T-helper 1 cell treated with Interleukin-12 subunit alpha and Interleukin-12 subunit beta and Interleukin-4 antibody, amounts not matched to agents 30 μg/mL and 1 μg/mL, for 36 hours (primary cell): ENCODE results near the gene STAC2.
A peak's percentile ranks its signal among the peaks of the same experiment; 100 is the strongest.

ENCODE experiments used
- H3K27ac Mint-ChIP-seq: one replicate; pipeline ENCODE4 v1.8.0; 2021; ENCODE audit warnings: mild to moderate bottlenecking, mixed read lengths
- H3K27me3 Mint-ChIP-seq: one replicate; pipeline ENCODE4 v1.8.0; 2021; ENCODE audit warnings: low read depth, mixed read lengths
- H3K36me3 Mint-ChIP-seq: one replicate; pipeline ENCODE4 v1.8.0; 2021; ENCODE audit warnings: low read depth, mixed read lengths
- H3K4me1 Mint-ChIP-seq: one replicate; pipeline ENCODE4 v1.8.0; 2021; ENCODE audit warnings: low read depth, mixed read lengths
- H3K4me3 Mint-ChIP-seq: one replicate; pipeline ENCODE4 v1.8.0; 2021; ENCODE audit warnings: mild to moderate bottlenecking, moderate library complexity, mixed read lengths
- H3K9me3 Mint-ChIP-seq: one replicate; pipeline ENCODE4 v1.8.0; 2021; ENCODE audit warnings: mixed read lengths

The STAC2 gene

GRCh38 chr17:39224778-39225307 is 902 bp downstream of the STAC2 start:
- no peaks in the 10 kb centered on the region for H3K36me3 Mint-ChIP-seq

DNA sequence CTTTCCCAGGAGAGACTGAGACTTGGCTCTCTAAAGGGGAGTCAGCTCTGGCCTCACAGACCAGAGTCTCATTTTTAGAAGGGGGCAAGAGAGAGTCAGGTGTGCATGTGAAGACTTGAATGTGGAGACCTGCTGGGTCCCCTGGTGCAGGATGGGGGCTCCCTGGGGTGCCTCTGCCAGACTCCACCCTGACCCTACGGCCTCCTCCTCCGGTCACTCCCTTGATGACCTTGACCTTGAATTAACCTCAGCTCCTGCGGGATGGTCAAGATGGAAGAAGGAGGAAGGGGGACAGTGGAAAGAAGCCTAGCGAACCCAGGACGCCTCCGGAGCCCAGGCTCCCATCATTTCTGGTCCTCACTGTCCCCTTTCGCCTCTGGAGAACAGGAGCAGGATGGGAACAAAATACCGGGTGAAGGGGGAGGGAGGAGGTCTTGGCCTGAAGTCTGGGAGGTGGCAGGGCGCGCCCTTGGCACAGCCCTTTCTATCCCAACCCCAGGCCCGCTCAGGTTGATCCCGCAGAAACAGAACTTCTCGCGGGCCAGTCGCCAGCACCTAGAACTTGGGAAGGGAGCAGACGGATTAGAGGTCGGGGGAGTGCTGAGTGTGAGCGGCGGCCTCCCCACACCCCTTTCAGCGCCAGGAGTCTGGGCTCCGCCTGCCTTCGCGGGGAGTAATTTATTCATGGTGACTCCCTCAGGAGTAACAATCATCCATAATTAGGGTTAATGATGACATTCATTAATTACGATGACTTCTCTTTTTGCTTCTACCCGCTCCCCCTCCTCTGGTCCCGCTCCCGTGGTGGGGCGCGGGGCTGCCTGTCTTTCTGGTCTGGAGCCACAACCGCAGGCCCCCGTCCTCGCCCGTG is 1.6 kb downstream of the STAC2 start:
- Mint-ChIP-seq H3K27me3 (peaks cover 58% of the 10 kb centered on the region), H3K27ac (no peak overlapping the region)

More at GRCh38 chr17:39224778-39225307, 902 bp downstream of the STAC2 start:
- Mint-ChIP-seq H3K4me1 (peaks cover 4% of the 10 kb centered on the region), H3K27ac (no peak overlapping the region), H3K4me3 (peak overlapping the region; percentile 61), H3K27me3 (peaks cover 60% of the 10 kb centered on the region), H3K9me3 (no peaks in the 10 kb centered on the region)

DNA sequence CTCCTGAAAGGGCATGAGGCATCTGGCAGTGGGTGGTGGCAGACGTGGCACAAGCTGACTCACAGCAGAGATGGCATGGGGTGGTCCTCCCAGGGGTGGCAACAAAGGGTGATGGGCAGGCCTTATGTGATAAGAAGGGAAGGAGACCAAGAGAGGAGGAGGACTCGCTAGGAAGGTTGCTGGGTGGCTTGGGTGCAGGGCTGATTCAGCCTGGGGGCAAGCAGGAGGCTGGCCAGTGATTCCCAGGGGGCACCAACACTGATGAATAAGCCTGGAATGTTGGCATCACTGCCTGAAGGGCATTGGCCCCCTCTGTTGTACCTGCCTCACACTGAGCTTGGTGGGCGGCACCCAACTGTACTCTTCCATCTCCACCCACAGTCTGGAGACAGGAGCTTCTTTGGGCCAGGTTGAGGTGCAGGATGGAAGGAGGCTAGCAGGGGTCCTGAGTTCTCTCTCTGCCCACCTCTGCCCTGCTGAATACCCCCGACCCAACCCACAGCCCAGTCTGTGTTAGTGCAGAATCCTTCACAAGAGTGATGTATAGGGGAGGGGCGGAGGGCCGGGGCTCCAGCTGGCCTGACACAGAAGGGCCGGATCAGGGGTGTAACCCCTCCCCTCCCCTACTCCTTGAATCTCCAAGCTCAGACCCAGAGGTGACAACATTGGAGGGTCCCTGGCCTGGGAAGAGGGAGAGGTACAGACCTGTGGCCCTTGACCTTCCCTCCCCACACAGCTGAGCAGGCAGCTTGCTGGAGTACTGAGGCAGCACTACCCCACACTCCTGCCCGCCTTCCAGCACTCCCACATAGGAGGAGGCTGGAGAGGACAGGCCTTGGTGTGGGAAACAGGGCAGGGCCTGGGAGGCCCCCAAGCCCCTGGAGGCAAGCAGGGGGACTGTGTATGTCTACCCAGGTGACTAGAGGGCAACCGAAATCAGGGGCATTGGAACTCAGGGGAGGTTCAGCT is 2.6 kb downstream of the STAC2 start:
- H3K9me3 Mint-ChIP-seq = no peaks in the 10 kb centered on the region
- peaks cover 60% of the 10 kb centered on the region for H3K27me3 Mint-ChIP-seq
- no peak overlapping the region for H3K4me3 Mint-ChIP-seq
- H3K4me1 Mint-ChIP-seq = peaks cover 4% of the 10 kb centered on the region
- H3K36me3 Mint-ChIP-seq = no peaks in the 10 kb centered on the region
- H3K27ac Mint-ChIP-seq = no peak overlapping the region

More for the DNA sequence above, 1.6 kb downstream of the STAC2 start:
- H3K9me3 Mint-ChIP-seq = no peaks in the 10 kb centered on the region
- H3K36me3 Mint-ChIP-seq = no peaks in the 10 kb centered on the region
- no peak overlapping the region for H3K4me3 Mint-ChIP-seq
- peaks cover 4% of the 10 kb centered on the region for H3K4me1 Mint-ChIP-seq

DNA sequence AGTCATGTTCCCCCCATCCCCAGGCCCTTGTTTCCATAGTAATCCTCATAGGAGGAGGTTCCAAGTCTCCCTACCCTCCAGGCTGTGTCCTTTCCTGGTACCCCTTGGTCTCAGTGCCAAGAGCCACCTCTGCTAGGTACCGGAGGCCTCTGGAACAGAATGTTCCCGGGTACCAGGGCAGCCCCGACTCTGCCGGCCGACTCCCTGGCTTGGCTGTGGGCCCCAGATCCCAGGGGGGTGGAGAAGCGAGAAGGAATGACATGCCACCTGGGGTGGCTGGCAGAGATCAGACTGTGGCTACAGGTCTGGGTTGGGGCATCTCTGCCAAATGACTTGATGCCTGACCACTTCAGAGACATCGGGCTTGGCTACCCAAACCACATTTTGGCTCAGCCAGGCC is 3.6 kb downstream of the STAC2 start:
- Mint-ChIP-seq H3K4me3 (no peak overlapping the region), H3K9me3 (no peaks in the 10 kb centered on the region), H3K27me3 (peaks cover 56% of the 10 kb centered on the region), H3K27ac (no peak overlapping the region), H3K4me1 (peaks cover 6% of the 10 kb centered on the region), H3K36me3 (no peaks in the 10 kb centered on the region)

DNA sequence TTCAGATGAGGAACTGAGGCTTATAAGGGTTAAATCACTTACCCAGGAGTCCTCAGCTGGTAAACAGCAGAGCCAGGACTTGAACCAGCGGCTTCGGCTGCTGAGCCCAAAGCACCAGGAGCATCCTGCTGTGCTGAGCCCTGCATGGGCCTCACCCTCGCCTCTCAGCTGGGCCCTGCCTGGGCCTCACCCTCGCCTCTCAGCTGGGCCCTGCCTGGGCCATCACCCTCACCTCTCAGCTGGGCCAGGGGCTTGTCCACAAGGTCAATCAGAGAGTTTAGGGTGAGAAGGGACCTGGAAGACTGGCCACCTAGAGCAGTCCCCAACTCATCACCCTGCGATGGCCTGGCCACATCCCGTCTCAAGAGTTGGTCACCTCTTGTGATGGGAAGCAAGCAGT is 4.2 kb downstream of the STAC2 start:
- H3K9me3 Mint-ChIP-seq = no peaks in the 10 kb centered on the region
- no peak overlapping the region for H3K4me3 Mint-ChIP-seq
- peaks cover 56% of the 10 kb centered on the region for H3K27me3 Mint-ChIP-seq
- H3K4me1 Mint-ChIP-seq = peaks cover 8% of the 10 kb centered on the region
- no peak overlapping the region for H3K27ac Mint-ChIP-seq
- H3K36me3 Mint-ChIP-seq = no peaks in the 10 kb centered on the region

DNA sequence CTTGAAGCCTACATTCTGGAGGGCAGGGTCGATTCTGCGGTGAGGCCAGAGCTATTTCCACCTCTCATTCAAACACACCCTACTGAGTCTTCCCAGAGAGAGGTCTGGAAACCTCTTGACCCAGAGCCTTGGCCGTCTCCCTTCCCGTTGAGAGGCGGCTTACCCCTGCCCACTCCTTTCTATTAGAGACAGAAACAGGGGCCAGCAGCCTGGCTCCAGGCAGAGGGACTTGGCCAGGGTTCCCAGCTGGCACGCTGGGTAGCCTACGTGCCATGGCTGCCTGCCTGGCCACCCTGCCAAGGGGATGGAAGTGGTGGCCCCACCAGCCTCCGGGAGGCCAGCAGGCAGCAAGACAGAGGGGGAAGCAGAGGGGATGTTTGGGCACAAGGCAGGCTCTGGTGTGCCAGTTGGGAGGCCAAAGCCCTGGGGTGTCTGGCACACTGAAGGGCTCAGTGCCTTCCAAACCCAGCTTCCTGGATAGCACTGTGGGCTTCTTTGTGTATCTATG is 6.0 kb downstream of the STAC2 start:
- Mint-ChIP-seq H3K27me3 (peaks cover 54% of the 10 kb centered on the region), H3K9me3 (no peaks in the 10 kb centered on the region), H3K27ac (no peak overlapping the region), H3K36me3 (no peaks in the 10 kb centered on the region), H3K4me1 (peaks cover 4% of the 10 kb centered on the region), H3K4me3 (no peak overlapping the region)

GRCh38 chr17:39218906-39219305 is 6.8 kb downstream of the STAC2 start:
- no peaks in the 10 kb centered on the region for H3K9me3 Mint-ChIP-seq
- H3K36me3 Mint-ChIP-seq = no peaks in the 10 kb centered on the region
- H3K4me3 Mint-ChIP-seq = no peak overlapping the region
- peaks cover 48% of the 10 kb centered on the region for H3K27me3 Mint-ChIP-seq
- no peak overlapping the region for H3K27ac Mint-ChIP-seq
- peaks cover 4% of the 10 kb centered on the region for H3K4me1 Mint-ChIP-seq

DNA sequence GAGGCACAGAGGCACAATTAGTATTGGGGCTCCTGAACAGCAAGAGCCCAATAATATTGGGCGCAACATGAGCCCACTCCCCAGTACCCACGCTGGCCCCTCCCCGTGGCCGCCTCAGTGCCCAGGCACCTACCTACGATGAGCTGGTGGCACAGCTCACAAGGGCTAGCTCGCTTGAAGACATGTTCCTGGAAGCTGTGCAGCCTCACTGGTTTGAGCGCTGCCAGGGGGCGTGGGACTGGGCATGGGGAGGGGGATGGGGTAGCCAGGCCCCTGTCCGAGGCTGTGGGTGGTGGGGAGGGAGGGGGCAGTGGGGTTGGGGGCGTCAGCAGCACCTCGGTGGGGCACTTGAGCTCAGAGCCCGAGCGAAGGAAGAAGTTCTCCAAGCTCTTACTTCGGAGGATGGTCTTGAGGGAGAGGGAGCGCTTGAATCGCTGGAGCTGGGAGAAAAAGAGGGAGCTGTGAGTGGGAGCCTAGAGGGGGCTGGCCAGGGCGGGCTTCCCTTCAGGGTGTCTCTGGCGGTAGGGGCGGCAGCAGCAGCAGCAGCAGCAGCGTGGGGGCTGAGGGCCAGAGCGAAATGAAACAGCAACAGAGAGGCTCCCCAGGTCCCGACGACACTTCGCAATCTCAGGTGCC is 7.9 kb downstream of the STAC2 start:
- H3K27ac Mint-ChIP-seq = no peak overlapping the region
- H3K36me3 Mint-ChIP-seq = no peaks in the 10 kb centered on the region
- no peaks in the 10 kb centered on the region for H3K9me3 Mint-ChIP-seq
- H3K4me3 Mint-ChIP-seq = no peak overlapping the region
- H3K27me3 Mint-ChIP-seq = peaks cover 39% of the 10 kb centered on the region
- H3K4me1 Mint-ChIP-seq = peaks cover 4% of the 10 kb centered on the region

- Mint-ChIP-seq H3K27ac (no peak overlapping the region), H3K9me3 (no peaks in the 10 kb centered on the region), H3K4me3 (no peak overlapping the region), H3K36me3 (no peaks in the 10 kb centered on the region), H3K4me1 (peaks cover 9% of the 10 kb centered on the region), H3K27me3 (peaks cover 43% of the 10 kb centered on the region)
These were observed 11.9 kb downstream of the STAC2 start for GRCh38 chr17:39213852-39214251.

- H3K9me3 Mint-ChIP-seq = no peaks in the 10 kb centered on the region
- H3K27ac Mint-ChIP-seq = peak overlapping the region; percentile 36
- no peaks in the 10 kb centered on the region for H3K36me3 Mint-ChIP-seq
- H3K4me1 Mint-ChIP-seq = peaks cover 11% of the 10 kb centered on the region
- H3K27me3 Mint-ChIP-seq = peaks cover 42% of the 10 kb centered on the region
- H3K4me3 Mint-ChIP-seq = no peak overlapping the region
These were observed 12.8 kb downstream of the STAC2 start for GRCh38 chr17:39212841-39213480.

DNA sequence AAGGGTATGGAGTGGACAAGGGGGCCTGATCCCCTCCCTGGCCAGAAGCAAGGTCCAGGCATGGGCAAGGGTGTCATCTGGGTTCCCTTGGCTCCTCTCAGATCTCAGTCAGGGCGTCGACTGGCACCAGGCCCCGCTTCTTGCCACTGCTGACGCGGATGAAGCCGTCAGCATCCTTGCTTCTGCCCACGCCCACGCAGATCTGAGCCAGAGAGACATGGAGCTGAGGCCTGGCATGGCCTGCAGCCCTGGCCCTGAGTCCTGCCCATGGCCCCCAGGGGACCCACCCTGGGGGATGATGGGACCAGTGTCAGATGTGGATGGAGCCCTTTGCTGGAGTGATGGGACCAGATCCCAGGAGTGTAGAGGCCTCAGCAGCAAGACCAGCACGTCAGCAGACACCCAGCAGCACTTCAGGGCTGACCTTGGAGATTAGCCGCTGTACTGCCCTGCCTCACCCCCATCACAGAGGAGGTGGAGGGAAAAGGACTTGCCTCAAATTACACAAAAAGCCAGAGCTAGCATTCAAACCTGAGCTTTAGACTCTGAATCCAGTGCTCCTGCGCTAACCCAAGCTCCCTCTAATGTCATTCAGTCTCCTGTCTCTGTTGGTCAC is 13.4 kb downstream of the STAC2 start:
- Mint-ChIP-seq H3K27ac (peak overlapping the region; percentile 36), H3K4me3 (no peak overlapping the region), H3K4me1 (peaks cover 11% of the 10 kb centered on the region), H3K36me3 (no peaks in the 10 kb centered on the region), H3K9me3 (no peaks in the 10 kb centered on the region), H3K27me3 (peaks cover 40% of the 10 kb centered on the region)

- Mint-ChIP-seq H3K36me3 (peaks cover 1% of the 10 kb centered on the region), H3K27ac (no peak overlapping the region), H3K27me3 (peaks cover 24% of the 10 kb centered on the region), H3K9me3 (no peaks in the 10 kb centered on the region), H3K4me3 (no peak overlapping the region), H3K4me1 (peaks cover 14% of the 10 kb centered on the region)
These were observed 15.7 kb downstream of the STAC2 start for GRCh38 chr17:39210093-39210434.

- Mint-ChIP-seq H3K27ac (peak overlapping the region; percentile 26), H3K4me1 (peaks cover 14% of the 10 kb centered on the region), H3K9me3 (no peaks in the 10 kb centered on the region), H3K4me3 (no peak overlapping the region), H3K36me3 (peaks cover 7% of the 10 kb centered on the region), H3K27me3 (peaks cover 24% of the 10 kb centered on the region)
These were observed 16.2 kb downstream of the STAC2 start for GRCh38 chr17:39209317-39210092.
